Esophagus squamous epithelium (tissue), 5 donors: ENCODE measurements around the gene PARD3B. TPM values are rescaled to one million over a fixed set of nuclear protein-coding genes. Genes with fewer than 3 reads are reported as not detected.

Source experiments
- DNase-seq: peaks from one replicate; lab custom pipeline; 2025; lab: John Stamatoyannopoulos, UW
- H3K27ac ChIP-seq, 4 donors: fragments of 200-600 bp; sonication (generic); one replicate each; pipeline ENCODE4 v1.5.1; 2016 to 2019; ENCODE audit warnings: mild to moderate bottlenecking in 1 of 4
- H3K27me3 ChIP-seq, 4 donors: fragments of 200-600 bp; sonication (generic); 1 replicate in 3 of 4; 2 replicates in 1 of 4; pipeline versions ENCODE4 v1.5.1 to v1.6.0; 2017 to 2021; ENCODE audit warnings: antibody characterized with exemption in 1 of 4
- H3K36me3 ChIP-seq, 3 donors: fragments of 200-600 bp; sonication (generic); one replicate each; pipeline ENCODE4 v1.5.1; 2016 to 2019
- H3K4me1 ChIP-seq, 3 donors: fragments of 200-600 bp; sonication (generic); one replicate each; pipeline ENCODE4 v1.5.1; 2017 to 2019
- H3K4me3 ChIP-seq, 4 donors: fragments of 200-600 bp; sonication (generic); 1 replicate in 3 of 4; 2 replicates in 1 of 4; pipeline ENCODE4 v1.5.1; 2016 to 2019; ENCODE audit warnings: mild to moderate bottlenecking in 2 of 4, moderate library complexity in 1 of 4
- H3K9me3 ChIP-seq, 3 donors: fragments of 200-600 bp; sonication (generic); one replicate each; pipeline ENCODE4 v1.5.1; 2016 to 2019
- POLR2A ChIP-seq, 4 donors: fragments of 450-650 bp; IDR thresholded peaks; one replicate each; pipeline ENCODE4 v1.6.1; 2017; ENCODE audit warnings: antibody characterized with exemption in 4 of 4, mild to moderate bottlenecking in 4 of 4, moderate library complexity in 3 of 4
- WGBS, 2 donors: methylation state at CpG; one replicate each; pipeline ENCODE4 v1.1.5; 2018; 5-methylcytosine and 5-hydroxymethylcytosine counted together
- intact Hi-C: fragments of 100-400 bp; cut with DNase I; formaldehyde crosslinking; loops from one replicate; pipeline ENCODE4 v1.15.0; 2022
- total RNA-seq, 4 donors: library from RNA; depleted of rRNA; stranded (reverse); fragments of >200 nt; gene quantifications; one replicate each; pipeline ENCODE4 v1.1.0, GENCODE V29; 2016
- TF ChIP-seq, protein P1 (sequence below), 6 experiments: fragments of 450-650 bp in 4 of 6; fragments of 200-600 bp in 2 of 6; sonication (generic) in 2 of 6; IDR thresholded peaks; one replicate each; pipeline ENCODE4 v1.5.1; 2016 to 2019; ENCODE audit warnings: antibody characterized with exemption in 6 of 6, mild to moderate bottlenecking in 4 of 6, moderate library complexity in 4 of 6
- donor health status: DM: yes; HTN: yes; CAD: no.

PARD3B gene
- total RNA-seq, 4 donors from 2014 or later = 2.4 to 15.8 (median 4.3) TPM

GRCh38 chr2:204655101-204655500 is 109.8 kb downstream of the PARD3B start:
- intact Hi-C loops = no loop called here
- Histone ChIP-seq H3K4me1 (peaks cover 0 to 15% (median 5%) of the 10 kb centered on the region in 3 donors), H3K27ac (no peak overlapping the region), H3K36me3 (no peaks in the 10 kb centered on the region), H3K4me3 (no peak overlapping the region), H3K27me3 (no peaks in the 10 kb centered on the region), H3K9me3 (peaks cover 0 to 8% (median 0%) of the 10 kb centered on the region in 3 donors)
- TF ChIP-seq, protein P1, sequence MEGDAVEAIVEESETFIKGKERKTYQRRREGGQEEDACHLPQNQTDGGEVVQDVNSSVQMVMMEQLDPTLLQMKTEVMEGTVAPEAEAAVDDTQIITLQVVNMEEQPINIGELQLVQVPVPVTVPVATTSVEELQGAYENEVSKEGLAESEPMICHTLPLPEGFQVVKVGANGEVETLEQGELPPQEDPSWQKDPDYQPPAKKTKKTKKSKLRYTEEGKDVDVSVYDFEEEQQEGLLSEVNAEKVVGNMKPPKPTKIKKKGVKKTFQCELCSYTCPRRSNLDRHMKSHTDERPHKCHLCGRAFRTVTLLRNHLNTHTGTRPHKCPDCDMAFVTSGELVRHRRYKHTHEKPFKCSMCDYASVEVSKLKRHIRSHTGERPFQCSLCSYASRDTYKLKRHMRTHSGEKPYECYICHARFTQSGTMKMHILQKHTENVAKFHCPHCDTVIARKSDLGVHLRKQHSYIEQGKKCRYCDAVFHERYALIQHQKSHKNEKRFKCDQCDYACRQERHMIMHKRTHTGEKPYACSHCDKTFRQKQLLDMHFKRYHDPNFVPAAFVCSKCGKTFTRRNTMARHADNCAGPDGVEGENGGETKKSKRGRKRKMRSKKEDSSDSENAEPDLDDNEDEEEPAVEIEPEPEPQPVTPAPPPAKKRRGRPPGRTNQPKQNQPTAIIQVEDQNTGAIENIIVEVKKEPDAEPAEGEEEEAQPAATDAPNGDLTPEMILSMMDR (IDR thresholded peaks at IDR 0.05) = no peak
- TF ChIP-seq POLR2A (IDR thresholded peaks at IDR 0.05) = no peak
- no peak for DNase-seq
- WGBS, 2 donors = 85 to 94% methylated on average over 2 of the region's 2 CpGs

DNA sequence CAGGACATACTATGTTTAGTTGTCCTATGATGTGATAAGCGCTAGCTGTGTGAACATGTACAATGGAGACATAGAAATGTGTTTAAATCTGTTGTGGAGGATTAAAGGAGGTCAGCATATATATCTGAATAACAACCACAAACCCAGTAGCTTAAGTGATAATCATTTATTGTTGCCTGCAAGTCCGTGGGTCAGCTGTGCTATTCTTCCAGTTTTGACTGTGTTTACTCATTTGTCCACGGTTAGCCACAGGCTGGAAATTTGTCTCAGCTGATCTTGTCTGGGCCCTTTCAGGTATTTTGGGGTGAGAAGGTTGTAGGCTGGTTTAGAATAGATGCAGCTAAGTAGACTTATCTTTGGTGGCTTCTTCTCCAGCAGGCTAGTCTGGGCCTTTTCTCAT is 110.4 kb downstream of the PARD3B start:
- intact Hi-C loops = no loop called here
- H3K27ac ChIP-seq = no peak overlapping the region
- H3K4me3 ChIP-seq = no peak overlapping the region
- H3K36me3 ChIP-seq = no peaks in the 10 kb centered on the region
- H3K27me3 ChIP-seq = no peaks in the 10 kb centered on the region
- no peak for TF ChIP-seq POLR2A (IDR thresholded peaks at IDR 0.05)
- TF ChIP-seq, protein P1 (IDR thresholded peaks at IDR 0.05) = no peak
- 64 to 73% methylated on average over 3 of the region's 3 CpGs for WGBS, 2 donors
- peaks cover 0 to 8% (median 0%) of the 10 kb centered on the region in 3 donors for H3K9me3 ChIP-seq
- peaks cover 0 to 15% (median 5%) of the 10 kb centered on the region in 3 donors for H3K4me1 ChIP-seq
- no peak for DNase-seq

GRCh38 chr2:204657024-204657423 is 111.7 kb downstream of the PARD3B start:
- peaks cover 0 to 15% (median 5%) of the 10 kb centered on the region in 3 donors for H3K4me1 ChIP-seq
- no peak overlapping the region for H3K4me3 ChIP-seq
- DNase-seq = no peak
- intact Hi-C loops = no loop called here
- H3K36me3 ChIP-seq = no peaks in the 10 kb centered on the region
- TF ChIP-seq, protein P1 (IDR thresholded peaks at IDR 0.05) = no peak
- no peak for TF ChIP-seq POLR2A (IDR thresholded peaks at IDR 0.05)
- no peaks in the 10 kb centered on the region for H3K27me3 ChIP-seq
- WGBS, 2 donors = 60 to 90% methylated on average over 1 of the region's 1 CpG
- H3K9me3 ChIP-seq = peaks cover 0 to 3% (median 0%) of the 10 kb centered on the region in 3 donors
- no peak overlapping the region for H3K27ac ChIP-seq

GRCh38 chr2:204662956-204663355 is 117.7 kb downstream of the PARD3B start:
- Histone ChIP-seq H3K4me3 (no peak overlapping the region), H3K27me3 (no peaks in the 10 kb centered on the region), H3K4me1 (peaks cover 0 to 13% (median 4%) of the 10 kb centered on the region in 3 donors), H3K27ac (no peak overlapping the region), H3K9me3 (no peaks in the 10 kb centered on the region), H3K36me3 (no peaks in the 10 kb centered on the region)
- TF ChIP-seq, protein P1 (IDR thresholded peaks at IDR 0.05) = no peak
- no peak for TF ChIP-seq POLR2A (IDR thresholded peaks at IDR 0.05)
- WGBS, 2 donors = 91 to 93% methylated on average over 4 to 5 of the region's 5 CpGs
- DNase-seq = no peak
- intact Hi-C loops = no loop called here

DNA sequence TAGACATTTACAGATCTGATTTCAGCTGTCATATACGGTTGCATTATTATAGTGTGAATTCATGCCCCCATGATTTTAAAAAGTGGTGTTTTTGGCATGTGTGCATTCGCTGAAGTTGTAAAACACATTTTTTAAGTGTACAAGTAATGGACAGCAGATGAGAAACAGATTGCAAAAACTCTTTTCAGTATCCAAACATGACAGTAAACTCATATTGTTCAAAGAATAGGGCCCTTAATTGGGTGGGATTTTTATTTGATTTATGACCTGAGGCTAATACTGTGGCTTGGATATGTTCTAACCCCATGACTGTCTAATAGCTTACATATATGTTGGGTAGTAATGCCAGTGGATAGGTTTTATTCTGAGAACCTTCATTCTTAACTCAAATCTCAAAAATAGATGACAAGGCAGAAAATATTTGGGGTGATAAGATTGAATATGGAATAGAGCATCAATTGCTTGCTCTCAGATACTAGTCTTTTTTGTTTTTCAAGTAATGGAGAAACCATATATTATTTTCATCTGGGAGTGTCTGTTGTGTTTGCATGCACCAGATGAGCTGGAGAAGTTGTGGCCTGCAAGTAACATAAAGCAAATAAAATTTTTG is 118.6 kb downstream of the PARD3B start:
- TF ChIP-seq, protein P1 (IDR thresholded peaks at IDR 0.05) = no peak

More for the DNA sequence above, 118.6 kb downstream of the PARD3B start:
- DNase-seq = no peak
- H3K4me3 ChIP-seq = no peak overlapping the region
- no peaks in the 10 kb centered on the region for H3K36me3 ChIP-seq
- WGBS, 2 donors = 77 to 80% methylated on average over 2 of the region's 2 CpGs
- H3K27me3 ChIP-seq = no peaks in the 10 kb centered on the region
- peaks cover 0 to 13% (median 4%) of the 10 kb centered on the region in 3 donors for H3K4me1 ChIP-seq
- no peaks in the 10 kb centered on the region for H3K9me3 ChIP-seq
- intact Hi-C loops = no loop called here
- no peak overlapping the region for H3K27ac ChIP-seq
